ENCODE data around the gene LANCL3.
"Not testable (repeated sequence)": the region's sequence is repeated elsewhere in the genome, so short reads cannot be mapped to it uniquely, and the experiment has no call there.

The LANCL3 gene
- 0 to 0.13 reads per million in 2 donors for total RNA-seq

DNA sequence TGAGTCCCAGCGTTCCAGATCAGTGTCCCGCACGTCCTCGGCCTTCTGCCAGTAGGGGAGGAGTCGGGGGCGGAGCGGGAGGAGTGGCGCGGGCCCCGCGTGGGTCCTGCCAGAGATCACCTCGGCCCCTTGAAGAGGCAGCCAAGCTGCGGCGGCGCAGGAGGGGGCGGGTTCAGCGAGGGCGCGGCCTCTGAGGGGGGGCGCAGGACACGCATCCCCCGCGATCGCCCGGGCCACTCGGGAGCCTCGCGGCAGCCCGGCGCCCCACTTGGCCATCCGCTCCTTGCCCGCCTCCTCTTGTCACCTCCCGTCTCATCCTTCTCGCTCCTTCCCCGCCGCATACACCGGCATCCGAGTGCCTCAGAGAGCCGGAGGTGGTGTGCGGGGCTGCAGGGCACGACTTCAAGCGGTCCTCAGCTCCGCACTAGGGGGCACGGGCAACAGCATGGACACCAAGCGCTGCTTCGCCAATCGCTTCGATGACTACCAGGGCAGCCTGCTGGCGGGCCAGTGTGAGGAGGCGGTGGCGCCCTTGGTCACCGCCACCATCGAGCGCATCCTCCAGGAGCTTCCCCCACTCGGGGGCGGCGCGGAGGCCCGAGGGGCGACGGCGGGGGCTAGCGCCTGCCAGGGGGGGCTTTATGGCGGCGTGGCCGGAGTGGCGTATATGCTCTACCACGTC, at the start of gene LANCL3:
Gene LANCL3, plus strand, starts transcription at position 236 of the 682 bp plus-strand sequence. Its CDS starts 210 bp downstream, at position 446.
- DNase-seq: peak in 1 of 5 experiments; percentile 24

DNA sequence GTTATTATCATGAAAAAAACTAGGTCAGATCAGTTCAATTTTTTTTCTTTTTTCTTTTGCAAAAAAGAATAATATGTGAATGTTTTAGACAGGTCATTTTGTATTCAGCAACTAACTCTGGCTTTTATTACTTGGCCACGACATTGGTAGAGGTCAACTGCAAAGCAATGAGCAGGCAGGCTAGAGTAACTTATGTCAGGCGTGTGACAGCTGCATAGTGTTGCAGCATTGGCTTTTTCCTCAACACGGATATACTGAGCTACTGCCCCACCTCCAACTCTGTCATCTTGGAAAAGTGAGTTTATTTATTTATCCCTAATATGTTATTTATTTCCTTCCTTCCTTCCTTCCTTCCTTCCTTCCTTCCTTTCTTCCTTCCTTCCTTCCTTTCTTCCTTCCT, 47.8 kb upstream of the LANCL3 start:
- not testable (repeated sequence) for DNase-seq

DNA sequence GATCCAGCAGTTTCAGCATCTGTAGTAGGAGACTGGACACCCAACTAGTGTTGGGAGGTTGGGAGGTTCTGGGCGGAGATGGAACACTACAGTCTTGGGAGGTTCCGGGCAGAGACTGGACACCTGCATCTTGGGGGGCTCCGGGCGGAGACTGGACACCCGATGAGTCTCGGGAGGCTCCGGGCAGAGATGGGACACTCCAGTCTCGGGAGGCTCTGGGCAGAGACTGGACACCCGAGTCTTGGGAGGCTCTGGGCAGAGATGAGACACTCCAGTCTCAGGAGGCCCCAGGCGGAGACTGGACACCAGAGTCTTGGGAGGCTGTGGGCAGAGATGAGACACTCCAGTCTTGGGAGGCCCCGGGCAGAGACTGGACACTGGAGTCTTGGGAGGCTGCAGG, 29.5 kb upstream of the LANCL3 start:
- no peak for DNase-seq

DNA sequence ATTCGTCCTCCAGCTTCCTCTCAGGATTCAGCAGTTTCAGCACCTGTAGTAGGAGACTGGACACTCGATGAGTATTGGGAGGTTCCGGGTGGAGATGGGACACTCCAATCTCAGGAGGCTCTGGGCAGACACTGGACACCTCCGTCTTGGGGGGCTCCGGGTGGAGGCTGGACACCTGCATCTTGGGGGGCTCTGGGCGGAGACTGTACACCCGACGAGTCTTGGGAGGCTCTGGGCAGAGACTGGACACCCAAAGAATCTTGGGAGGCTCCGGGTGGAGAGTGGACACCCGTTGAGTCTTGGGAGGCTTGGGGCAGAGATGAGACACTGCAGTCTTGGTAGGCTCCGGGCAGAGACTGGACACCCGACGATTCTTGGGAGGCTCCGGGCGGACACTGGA, 28.7 kb upstream of the LANCL3 start:
- DNase-seq: no peak

DNA sequence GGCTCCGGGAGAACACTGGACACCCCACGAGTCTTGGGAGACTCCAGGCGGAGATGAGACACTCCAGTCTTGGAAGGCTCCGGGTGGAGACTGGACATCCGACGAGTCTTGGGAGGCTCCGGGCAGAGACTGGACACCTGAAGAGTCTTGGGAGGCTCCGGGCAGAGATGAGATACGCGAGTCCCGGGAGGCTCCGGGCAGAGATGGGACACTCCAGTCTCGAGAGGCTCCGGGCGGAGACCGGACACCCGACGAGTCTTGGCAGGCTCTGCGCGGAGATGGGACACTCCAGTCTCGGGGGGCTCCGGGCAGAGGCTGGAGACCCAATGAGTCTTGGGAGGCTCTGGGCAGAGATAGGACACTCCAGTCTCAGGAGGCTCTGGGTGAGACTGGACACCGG, 28.1 kb upstream of the LANCL3 start:
- no peak for DNase-seq

DNA sequence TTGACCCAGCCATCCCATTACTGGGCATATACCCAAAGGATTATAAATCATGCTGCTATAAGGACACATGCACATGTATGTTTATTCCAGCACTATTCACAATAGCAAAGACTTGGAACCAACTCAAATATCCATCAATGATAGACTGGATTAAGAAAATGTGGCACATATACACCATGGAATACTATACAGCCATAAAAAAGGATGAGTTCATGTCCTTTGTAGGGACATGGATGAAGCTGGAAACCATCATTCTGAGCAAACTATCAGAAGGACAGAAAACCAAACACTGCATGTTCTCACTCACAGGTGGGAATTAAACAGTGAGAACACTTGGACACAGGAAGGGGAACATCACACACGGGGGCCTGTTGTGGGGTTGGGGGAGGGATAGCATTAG, 26.9 kb upstream of the LANCL3 start:
- not testable (repeated sequence) for DNase-seq

DNA sequence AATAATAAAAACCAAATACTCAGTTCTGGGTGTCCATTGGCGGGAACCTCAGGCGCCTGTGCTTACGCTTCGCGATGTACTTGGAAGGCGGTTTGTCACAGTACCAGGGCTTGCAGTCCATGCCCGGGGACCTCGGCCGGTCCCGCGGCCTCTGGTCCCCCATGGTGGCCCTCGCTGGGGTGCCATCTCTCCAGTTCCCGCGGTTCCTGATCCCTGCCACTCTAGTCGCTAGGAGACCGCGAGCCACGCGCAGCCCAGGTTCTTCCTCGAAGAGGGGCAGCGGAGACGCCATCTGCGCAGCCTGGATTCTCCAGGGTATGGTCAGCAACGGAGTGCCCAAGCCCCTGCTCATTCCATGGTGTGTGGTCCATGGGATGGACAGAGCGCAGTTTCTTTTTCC, 26.4 kb upstream of the LANCL3 start:
- DNase-seq: no peak

DNA sequence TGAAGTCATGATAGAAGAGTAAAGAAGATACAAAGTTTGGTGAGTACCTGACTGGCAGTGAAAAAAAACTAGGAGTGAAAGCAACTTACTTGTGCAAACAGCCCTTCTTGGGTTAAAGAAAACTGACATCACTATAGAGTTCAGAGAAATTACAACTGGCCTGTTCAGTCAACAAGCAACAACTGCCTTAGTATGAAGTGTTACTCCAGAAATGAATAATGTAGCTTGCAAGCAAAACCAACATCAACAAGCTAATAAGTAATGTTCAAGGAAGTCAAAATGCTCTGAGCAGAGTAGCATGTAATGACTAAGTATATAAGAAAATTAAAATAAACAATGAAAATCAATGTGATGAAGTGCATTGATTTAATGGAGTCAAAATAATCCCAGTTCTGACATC, 21.8 kb upstream of the LANCL3 start:
- peak in 1 of 5 experiments; percentile 10 for DNase-seq

DNA sequence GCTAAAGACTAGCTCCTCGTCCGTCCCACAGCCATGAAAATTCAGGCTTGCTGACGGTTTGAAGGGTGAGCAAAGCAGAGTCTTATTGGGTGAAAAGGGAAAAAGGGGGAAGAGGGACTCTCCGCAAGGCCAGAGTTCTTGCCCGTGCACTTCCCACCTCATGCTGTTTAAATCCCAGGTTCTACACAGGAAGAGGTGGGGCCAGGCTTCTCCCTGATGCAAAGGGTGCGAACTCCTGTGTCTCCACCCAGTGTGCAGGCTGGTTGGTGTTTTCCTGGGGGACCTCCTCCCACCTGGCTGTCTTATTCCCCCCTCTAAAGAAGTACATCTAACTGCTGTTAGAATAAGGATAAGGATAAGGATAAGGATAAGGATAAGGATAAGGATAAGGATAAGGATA, 18.0 kb upstream of the LANCL3 start:
- DNase-seq: no peak

DNA sequence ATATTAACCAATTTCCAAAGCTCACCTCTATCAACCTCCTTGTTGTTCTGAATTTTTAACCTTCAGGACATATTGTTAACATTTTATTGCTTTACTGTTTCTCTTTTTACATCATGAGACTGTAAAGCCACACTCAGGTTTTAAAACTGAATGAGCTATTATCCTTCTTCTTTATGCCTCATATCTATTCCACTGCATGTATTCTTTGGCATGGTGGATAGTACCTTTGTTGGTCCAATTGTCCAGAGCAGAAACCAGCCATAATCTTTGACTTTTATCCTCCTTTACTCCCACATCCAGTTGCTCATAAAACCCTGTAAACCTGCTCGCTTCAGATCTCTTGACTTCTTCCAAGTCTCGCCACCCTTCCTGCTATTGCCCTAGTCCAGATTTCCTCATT, 6.2 kb upstream of the LANCL3 start:
- not testable (repeated sequence) for DNase-seq

DNA sequence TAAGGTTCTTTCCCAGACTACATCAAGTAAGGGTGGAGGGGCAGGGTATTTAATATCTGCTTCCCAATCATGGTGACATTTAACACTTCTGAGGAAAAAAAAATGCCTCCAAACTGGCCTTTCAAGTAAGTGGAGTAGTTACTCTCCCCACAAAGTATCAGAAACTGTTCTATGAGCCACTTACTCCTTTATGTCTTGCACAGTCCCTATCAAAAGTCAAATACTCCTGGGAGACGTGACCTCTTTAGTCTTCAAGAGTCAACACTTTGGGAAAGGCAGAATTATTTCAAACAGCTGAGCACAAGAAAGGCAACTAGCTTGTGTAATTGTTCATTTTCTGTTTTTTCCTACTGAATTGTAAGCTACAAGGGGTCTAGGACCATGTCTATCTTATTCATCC, 1.1 kb upstream of the LANCL3 start:
- DNase-seq: not testable (repeated sequence)

DNA sequence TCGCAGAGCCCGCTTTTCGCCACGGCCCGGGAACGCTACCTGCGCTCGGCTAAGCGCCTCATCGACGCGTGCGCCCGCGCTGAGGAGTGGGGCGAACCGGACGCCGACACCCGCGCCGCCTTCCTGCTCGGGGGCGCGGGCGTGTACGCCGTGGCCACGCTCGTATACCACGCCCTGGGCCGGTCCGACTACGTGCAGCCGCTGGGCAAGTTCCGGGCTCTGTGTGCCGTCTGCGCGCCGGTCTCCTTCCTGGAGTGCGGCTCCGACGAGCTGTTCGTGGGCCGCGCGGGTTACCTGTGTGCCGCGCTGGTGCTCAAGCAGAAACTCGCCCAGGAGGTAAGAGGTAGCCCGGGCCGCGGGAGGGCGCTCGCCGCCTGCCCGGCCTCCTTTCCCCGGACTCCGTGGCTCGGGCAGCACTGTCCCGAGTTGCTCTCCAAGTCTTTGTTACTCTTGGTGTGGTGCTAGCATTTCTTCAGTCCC, 687 bp downstream of the LANCL3 start:
- peak in 2 of 5 experiments; percentile 5 to 11 for DNase-seq

DNA sequence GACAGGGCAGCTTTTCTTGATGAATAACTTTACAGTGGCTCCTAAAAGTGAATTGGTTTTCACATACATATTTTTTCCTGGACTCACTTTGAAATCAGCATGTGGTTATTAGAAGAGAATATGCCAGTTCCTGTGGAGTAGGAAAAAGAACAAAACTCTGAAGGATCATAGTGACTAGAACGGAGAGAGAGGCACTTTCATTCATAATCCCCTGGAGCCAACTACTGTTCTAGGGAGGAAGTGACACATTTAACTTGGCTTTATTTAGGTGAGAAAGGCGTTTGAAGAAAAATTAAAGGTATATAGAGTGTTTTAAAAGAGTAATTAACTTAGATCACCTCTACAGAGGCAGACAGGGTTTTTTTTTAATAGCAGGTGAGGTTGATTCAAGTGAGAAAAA, 1.7 kb downstream of the LANCL3 start:
- not testable (repeated sequence) for DNase-seq

DNA sequence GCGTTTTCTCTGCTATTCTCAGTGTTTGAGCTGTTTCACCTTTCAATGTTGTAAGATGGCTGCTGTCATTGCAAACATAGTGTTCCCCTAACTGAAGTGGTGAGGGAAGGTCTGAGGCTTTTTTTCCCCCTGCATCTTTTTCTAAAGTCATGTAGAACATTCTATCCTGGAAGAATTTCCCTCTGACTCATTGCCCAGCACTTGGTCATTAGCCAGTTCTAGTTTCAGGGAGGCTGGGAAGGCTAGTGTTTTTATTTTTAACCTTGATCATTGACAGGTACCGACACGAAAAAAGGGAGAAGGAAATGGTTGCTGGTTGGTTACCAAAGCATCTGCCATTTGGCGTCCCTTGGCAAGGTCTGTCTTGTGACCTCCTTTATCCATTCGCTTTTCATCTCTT, 6.6 kb downstream of the LANCL3 start:
- DNase-seq: no peak

DNA sequence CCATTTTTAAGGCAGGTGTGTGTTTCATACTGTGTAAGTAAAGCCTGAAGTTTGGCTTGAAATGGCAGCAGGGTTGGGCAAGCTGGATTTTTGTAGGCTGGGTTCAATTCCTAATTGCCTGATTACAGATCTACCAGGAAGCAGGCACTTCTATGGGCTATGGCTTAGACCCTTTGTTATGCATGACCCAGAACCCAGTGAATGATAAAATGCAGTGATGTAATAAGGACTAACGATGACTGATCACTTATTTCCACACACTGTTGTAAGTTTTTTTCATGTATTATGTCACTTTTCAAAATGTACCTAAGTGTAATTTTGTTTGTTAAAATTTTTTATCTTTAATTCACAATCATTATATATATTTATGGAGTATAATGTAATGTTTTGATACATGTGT, 8.6 kb downstream of the LANCL3 start:
- no peak for DNase-seq

DNA sequence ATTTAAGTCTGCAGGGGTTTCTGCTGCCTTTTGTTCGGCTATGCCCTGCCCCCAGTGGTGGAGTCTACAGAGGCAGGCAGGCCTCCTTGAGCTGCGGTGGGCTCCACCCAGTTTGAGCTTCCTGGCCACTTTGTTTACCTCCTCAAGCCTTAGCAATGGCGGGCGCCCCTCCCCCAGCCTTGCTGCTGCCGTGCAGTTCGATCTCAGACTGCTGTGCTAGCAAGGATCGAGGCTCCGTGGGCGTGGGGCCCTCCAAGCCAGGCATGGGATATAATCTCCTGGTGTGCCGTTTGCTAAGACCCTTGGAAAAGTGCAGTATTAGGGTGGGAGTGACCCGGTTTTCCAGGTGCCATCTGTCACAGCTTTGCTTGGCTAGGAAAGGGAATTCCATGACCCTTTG, 15.9 kb downstream of the LANCL3 start:
- DNase-seq: not testable (repeated sequence)

DNA sequence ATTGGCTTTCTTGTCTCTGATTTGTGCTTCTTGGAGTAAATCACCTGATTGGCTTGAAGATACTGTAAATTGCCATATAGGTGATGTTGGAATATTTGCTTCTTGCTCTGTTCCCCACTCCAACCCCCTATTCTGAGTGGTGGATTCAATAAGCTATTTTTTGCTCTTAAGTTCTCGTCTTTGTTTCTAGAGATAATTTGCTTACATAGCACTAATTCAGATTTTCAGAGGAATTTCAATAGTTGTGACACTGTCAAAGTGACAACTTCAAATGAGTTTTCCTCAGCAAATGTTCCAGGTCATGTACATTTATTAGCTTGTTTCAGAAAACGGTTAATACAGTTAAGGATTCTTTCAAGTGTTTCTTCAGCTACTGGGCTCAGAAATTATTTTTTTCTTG, 18.6 kb downstream of the LANCL3 start:
- DNase-seq: no peak

DNA sequence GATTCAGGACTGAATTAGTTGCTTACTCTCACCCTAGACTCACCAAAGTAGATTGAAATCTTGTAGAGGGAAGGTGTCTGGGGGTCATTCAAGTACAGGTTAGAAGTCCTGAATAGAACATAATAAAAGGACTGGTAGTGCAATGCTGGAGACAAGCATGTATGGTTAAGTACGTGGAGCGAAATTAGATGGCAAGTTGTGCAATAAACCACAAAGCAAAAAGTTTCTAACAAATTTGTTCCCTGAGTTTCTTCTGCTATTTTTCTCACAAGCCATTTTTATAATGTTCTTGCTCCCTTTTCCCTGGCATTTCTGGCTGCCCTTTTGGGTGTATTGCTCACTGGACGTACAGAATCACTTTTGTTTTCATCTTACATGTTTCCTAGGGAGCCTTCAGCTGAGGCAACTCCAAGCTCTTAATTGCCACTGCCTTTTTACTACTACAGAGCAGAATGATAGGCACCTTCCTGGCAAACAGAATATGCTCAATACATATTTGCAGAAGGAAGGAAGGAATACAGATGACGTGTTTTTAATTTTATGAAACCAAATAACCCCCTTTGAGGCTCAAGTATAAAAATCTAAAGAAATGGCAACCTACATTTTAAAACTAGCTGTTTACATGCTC, 23.4 kb downstream of the LANCL3 start:
- DNase-seq: no peak

DNA sequence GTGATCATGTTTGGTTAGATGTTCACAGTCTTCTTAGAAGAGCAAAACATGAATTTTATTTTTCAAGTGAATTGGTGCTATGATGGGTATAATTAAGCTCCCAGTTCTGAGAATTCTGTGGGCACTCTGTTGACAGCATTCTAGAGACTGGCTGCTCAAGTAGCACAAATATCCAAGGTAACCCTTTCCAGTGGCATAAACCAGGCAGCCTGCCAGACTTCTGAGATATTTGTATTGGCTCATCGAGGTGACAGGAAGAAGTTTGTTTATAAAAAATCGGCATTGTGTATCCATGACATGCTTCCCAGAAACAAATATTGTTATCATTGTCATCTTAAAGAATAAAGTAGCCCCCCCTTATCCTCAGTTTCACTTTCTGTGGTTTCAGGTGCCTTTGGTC, 28.3 kb downstream of the LANCL3 start:
- DNase-seq: no peak

DNA sequence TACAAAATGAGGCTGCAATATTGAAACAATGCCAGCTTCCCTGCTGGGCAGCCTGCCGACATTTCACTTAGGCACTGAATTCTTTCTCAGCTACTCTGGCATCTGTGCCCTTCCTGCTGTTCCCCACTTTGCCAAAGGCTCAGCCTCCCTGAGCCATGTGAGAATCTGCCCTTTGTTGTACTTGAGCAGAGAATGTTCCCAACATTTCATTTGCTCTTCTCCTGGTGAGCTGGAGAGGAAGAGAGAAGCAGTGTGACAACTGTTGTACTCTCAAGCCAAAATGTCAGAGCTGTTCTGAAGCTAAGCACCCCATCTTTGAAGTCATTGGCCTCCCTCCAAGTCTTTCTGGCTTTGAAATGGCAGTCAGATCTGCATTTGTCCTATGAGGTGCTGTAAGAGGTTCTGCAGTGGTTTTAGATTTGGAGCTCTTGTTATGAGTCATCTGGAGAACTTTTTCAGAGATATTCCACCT, 32.5 kb downstream of the LANCL3 start:
- peak in 1 of 5 experiments; percentile 16 for DNase-seq

DNA sequence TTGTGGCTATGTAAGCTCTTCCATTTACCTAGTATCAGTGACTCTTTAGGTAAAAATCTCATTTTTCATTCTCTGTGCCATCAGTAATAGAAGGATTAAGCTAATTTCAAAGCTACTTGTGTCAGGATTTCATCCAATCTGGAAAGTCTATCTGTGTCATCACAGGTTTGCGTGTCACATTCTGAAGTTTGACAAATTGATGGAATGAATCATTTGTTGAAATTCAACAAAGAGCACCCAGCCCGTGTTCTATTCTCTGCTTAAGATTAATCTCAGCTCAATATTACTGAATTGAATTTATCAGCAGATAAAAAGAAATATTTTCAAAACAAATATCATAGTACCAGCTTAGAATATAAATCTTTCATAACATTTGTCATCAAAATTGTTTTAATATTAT, 35.8 kb downstream of the LANCL3 start:
- no peak for DNase-seq

DNA sequence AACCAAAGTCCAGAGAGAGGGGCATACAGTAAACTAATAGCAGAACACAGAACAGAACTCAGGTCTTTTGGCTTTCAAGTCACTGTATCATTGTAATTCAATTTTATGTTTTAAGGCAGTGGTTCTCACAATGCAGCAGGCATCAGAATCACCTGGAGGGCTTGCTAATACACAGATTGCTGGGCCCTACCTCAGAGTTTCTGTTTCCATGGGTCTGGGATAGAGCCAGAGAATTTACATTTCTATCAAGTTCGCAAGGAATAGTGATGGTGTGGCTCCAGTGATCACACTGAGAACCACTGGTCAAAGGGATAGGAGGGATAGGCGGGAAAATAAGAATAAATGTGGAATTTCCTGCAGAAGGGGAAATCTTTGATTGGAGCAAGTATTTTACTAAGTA, 36.7 kb downstream of the LANCL3 start:
- DNase-seq: no peak

DNA sequence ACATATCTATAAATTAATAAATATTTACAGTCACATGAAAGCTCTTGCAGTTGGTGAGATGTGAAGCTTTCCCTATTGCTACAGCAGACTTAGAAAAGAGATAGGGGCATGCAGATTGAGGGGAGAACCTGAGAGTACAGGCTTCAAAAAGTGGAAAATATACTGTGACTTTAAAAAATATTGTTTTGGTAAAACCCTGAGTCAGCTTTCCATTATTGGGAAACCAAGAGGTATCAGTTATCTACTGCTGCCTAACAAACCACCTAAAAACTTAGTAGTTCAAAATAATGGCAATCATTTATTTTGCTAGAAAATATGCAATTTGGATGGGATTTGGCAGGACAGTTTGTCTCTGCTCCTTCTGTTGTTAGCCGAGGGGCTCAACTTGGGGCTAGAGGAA, 38.3 kb downstream of the LANCL3 start:
- no peak for DNase-seq

DNA sequence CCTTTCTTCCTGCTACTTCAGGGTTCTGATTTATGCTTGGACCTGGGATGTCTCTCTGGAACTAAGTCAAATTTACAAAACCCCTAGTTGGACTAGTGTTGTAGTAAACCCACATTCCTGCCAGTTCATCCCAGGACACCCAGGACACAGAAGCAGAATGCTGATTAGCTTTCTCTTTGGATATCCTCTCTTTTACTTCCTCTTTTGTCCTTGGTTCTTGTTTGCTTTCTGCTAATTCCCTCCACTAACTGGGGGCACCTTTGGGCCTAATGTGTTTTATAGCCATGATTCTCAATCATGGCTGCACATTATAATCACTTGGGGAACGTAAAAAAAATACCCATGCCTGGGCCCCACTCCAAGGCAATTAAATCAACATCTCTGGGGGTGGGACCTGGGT, 42.5 kb downstream of the LANCL3 start:
- DNase-seq: no peak
